Ectodermal cell (in vitro differentiated cells): ENCODE data around the gene PLEKHG5.

ENCODE experiments used
- H3K27ac ChIP-seq: 2 replicates; pipeline ENCODE4 v1.7.0; 2013; ENCODE audit warnings: mild to moderate bottlenecking, low read depth, low read length; ENCODE audit not compliant: insufficient read depth, poor library complexity, severe bottlenecking
- H3K27me3 ChIP-seq: 2 replicates; pipeline ENCODE4 v1.7.0; 2013; ENCODE audit warnings: mild to moderate bottlenecking, low read length; ENCODE audit not compliant: insufficient read depth, control insufficient read depth, poor library complexity, severe bottlenecking
- H3K36me3 ChIP-seq: one replicate; pipeline ENCODE4 v1.7.0; 2013; ENCODE audit warnings: low read length; ENCODE audit not compliant: control insufficient read depth, insufficient read depth
- H3K4me1 ChIP-seq: one replicate; pipeline ENCODE4 v1.7.0; 2013; ENCODE audit warnings: low read length; ENCODE audit not compliant: control insufficient read depth, insufficient read depth
- H3K4me3 ChIP-seq: 2 replicates; pipeline ENCODE4 v1.7.0; 2013; ENCODE audit warnings: low read depth, low read length, control low read depth; ENCODE audit not compliant: insufficient read depth
- H3K9me3 ChIP-seq: 2 replicates; pipeline ENCODE4 v1.7.0; 2013; ENCODE audit warnings: mild to moderate bottlenecking, low read length, moderate library complexity; ENCODE audit not compliant: control insufficient read depth
- WGBS, 2 experiments: methylation state at CpG; one replicate each; pipeline ENCODE4 v1.1.7; 2013; ENCODE audit warnings: missing lambda C conversion rate in 2 of 2; 5-methylcytosine and 5-hydroxymethylcytosine counted together

The PLEKHG5 gene

DNA sequence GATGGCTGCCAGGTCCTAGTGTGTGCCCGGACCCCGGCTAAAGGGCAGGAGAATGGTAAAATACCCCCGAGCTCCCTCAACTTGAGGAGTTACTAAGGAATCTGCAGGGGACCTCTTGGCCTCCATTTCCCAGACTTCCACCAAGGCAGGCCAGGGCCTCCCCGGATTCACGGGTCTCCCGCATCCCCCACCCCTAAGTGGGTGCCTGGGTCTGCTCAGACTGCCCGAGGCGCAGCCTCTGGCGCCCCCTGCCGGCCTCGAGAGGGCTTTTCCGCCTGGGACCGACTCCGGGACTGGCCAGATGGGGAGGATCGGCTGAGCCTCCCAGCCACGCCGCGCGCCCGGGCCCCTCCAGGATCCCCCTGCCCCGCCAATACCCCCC is 1.7 kb downstream of the PLEKHG5 start:
- WGBS, 2 experiments = 13% methylated on average over 21 of the region's 21 CpGs
- peak overlapping the region; percentile 60 for H3K4me3 ChIP-seq

DNA sequence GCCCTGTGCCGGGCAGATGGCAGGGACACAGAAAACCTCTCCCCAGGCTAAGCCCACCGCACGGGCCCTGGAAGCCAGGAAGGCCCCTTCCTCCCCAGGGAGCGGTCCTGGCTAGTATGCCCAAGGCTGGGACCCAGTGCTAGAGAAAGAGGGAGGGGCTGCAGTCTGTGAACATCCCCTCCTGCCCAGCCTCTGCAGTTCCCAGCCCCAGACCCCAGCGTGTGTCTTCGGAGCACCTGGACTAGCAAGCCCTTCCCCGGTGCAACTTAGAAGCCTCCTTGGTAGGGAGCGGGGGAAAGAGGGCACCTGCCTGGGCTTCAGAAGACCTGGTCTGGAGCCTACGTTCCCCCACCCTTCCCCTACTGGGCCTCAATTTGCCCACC is 2.1 kb downstream of the PLEKHG5 start:
- peaks cover 14% of the 10 kb centered on the region for H3K4me1 ChIP-seq
- WGBS, 2 experiments = 84% methylated on average over 9 of the region's 9 CpGs
- no peaks in the 10 kb centered on the region for H3K36me3 ChIP-seq
- no peak overlapping the region for H3K4me3 ChIP-seq
- no peaks in the 10 kb centered on the region for H3K9me3 ChIP-seq
- H3K27ac ChIP-seq = no peak overlapping the region
- H3K27me3 ChIP-seq = peaks cover 22% of the 10 kb centered on the region

More for the DNA sequence above, 1.7 kb downstream of the PLEKHG5 start:
- Histone ChIP-seq H3K27ac (no peak overlapping the region), H3K27me3 (peaks cover 22% of the 10 kb centered on the region), H3K9me3 (no peaks in the 10 kb centered on the region), H3K36me3 (no peaks in the 10 kb centered on the region), H3K4me1 (peaks cover 14% of the 10 kb centered on the region)

GRCh38 chr1:6488602-6489382 is 2.7 kb downstream of the PLEKHG5 start:
- H3K36me3 ChIP-seq = no peaks in the 10 kb centered on the region
- H3K4me1 ChIP-seq = peaks cover 16% of the 10 kb centered on the region
- no peak overlapping the region for H3K27ac ChIP-seq
- H3K4me3 ChIP-seq = no peak overlapping the region
- 87 to 90% methylated on average over 13 of the region's 13 CpGs for WGBS, 2 experiments
- peaks cover 22% of the 10 kb centered on the region for H3K27me3 ChIP-seq
- H3K9me3 ChIP-seq = no peaks in the 10 kb centered on the region

DNA sequence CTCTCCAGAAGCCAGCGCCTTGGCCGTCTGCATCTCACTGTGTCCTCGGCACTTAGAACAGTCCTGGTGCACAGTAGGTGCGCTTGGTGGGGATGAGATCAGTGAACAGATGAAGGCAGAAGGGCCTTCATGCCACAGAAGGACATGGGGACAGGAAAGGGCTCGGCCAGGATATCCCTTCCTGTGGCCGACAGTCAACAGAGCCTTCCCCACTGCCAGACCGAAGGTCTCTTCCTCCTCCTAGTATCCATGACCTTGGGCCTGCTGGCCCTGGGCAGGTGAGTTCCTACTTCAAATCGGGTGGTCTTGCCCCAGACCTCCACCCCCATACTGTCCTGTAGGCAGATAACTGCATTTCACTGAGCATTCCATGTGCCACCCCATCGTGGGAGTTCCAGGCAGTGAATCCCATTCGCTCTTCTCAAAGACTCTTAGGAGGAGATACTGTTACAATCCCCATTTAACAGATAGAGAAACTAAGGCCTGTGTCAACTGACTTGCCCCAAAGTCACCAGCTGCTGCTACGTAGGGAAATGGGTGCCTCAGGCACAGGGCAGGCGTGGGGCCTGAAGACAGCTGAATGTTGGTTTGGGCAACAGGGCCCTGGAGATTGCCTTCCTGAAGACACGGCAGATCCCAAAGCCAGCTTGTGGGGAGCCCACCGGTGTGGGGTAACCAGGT is 3.5 kb downstream of the PLEKHG5 start:
- Histone ChIP-seq H3K27ac (no peak overlapping the region), H3K9me3 (no peaks in the 10 kb centered on the region), H3K4me1 (peaks cover 16% of the 10 kb centered on the region), H3K4me3 (no peak overlapping the region), H3K27me3 (peaks cover 22% of the 10 kb centered on the region), H3K36me3 (no peaks in the 10 kb centered on the region)
- WGBS, 2 experiments = 92 to 94% methylated on average over 14 of the region's 14 CpGs

DNA sequence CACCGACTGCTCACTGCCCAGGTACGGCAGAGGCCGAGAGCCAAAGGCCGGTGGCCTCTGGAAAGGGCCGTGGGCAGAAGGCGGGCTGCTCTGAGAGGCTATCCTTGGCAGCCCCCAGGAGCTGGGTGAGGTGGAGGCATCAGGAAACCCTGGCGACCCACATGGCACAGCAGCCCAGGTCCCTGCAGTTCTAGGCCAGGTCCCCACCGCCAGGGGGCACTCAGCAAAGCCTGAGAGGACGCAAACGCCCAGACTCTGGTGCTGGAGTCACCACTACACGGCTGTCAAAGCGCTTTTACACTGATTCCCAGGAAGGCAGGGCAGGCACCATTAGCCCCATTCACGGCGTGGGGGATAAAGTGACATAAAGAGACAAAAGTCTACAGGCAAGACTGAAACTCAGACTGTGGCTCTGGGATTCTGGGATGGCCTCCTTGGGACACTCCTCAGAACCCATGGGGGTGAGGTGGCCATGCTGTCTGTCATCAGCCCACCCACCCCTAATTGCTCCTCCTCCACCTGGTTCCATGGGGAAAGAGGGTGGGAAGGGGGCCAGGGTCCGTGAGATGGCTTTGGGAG is 4.9 kb downstream of the PLEKHG5 start:
- peak overlapping the region; percentile 67 for H3K4me3 ChIP-seq
- 10% methylated on average over 15 of the region's 15 CpGs for whole genome bisulfite sequencing, 2 experiments
- no peak overlapping the region for H3K27ac ChIP-seq
- peaks cover 22% of the 10 kb centered on the region for H3K27me3 ChIP-seq
- no peaks in the 10 kb centered on the region for H3K9me3 ChIP-seq
- H3K4me1 ChIP-seq = peaks cover 16% of the 10 kb centered on the region
- no peaks in the 10 kb centered on the region for H3K36me3 ChIP-seq

- H3K4me3 ChIP-seq = peak overlapping the region; percentile 67
- H3K27ac ChIP-seq = no peak overlapping the region
- peaks cover 16% of the 10 kb centered on the region for H3K4me1 ChIP-seq
- WGBS, 2 experiments = 10 to 14% methylated on average over 78 to 80 of the region's 80 CpGs
- peaks cover 12% of the 10 kb centered on the region for H3K27me3 ChIP-seq
- H3K9me3 ChIP-seq = no peaks in the 10 kb centered on the region
- no peaks in the 10 kb centered on the region for H3K36me3 ChIP-seq
Measured at GRCh38 chr1:6485168-6486101, 6.0 kb downstream of the PLEKHG5 start.

DNA sequence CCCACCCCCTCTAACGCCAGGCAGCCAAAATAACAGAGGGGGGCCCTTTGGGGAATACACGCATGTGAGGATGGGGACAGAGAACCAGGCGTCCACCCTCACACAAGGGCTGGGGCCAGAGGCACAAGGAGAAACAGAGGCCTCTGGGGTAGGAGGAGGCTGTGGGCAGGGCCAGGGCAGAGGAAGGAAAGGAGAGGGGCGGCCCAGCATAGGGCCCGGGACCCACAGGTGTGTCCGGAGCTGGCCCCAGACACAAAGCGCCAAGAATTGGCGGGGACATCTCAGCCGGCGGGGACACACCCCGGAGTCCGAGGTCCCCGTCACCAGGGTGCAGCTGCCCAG is 6.7 kb downstream of the PLEKHG5 start:
- peak overlapping the region; percentile 67 for H3K4me3 ChIP-seq
- WGBS, 2 experiments = 34 to 37% methylated on average over 13 of the region's 13 CpGs

DNA sequence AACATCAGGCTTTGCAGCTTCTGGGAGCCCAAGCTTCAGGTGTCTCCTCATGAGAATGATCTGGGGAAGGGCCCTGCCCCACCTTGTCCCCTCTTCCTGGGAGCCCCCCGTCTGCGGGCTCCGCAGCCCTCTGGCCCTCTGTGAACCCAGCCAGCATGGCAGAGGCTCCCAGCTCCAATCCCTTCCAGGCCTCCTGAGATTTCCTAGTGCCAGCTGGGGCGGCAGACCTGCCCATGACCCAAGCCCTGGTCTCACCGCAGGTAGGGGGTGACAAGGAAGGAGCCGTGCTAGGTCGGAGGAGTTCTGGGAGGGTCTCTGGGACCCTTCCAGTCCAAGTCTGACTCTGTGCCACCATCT is 7.7 kb downstream of the PLEKHG5 start:
- H3K36me3 ChIP-seq = no peaks in the 10 kb centered on the region
- no peak overlapping the region for H3K27ac ChIP-seq
- H3K9me3 ChIP-seq = no peaks in the 10 kb centered on the region
- peaks cover 10% of the 10 kb centered on the region for H3K4me1 ChIP-seq
- H3K4me3 ChIP-seq = no peak overlapping the region
- WGBS, 2 experiments = 93 to 94% methylated on average over 7 of the region's 7 CpGs
- H3K27me3 ChIP-seq = peaks cover 12% of the 10 kb centered on the region

More for the DNA sequence above, 6.7 kb downstream of the PLEKHG5 start:
- Histone ChIP-seq H3K4me1 (peaks cover 12% of the 10 kb centered on the region), H3K27ac (no peak overlapping the region), H3K27me3 (peaks cover 12% of the 10 kb centered on the region), H3K9me3 (no peaks in the 10 kb centered on the region), H3K36me3 (no peaks in the 10 kb centered on the region)

GRCh38 chr1:6483017-6483760 is 8.3 kb downstream of the PLEKHG5 start:
- Histone ChIP-seq H3K9me3 (no peaks in the 10 kb centered on the region), H3K27me3 (peaks cover 12% of the 10 kb centered on the region), H3K36me3 (no peaks in the 10 kb centered on the region), H3K4me3 (no peak overlapping the region), H3K27ac (no peak overlapping the region), H3K4me1 (peaks cover 10% of the 10 kb centered on the region)
- WGBS, 2 experiments = 91 to 92% methylated on average over 14 of the region's 14 CpGs
